ENCODE measurements around the gene NKX1-1. TPM values are rescaled to one million over a fixed set of nuclear protein-coding genes. Genes with fewer than 3 reads are reported as not detected.
"Not testable (repeated sequence)": the region's sequence is repeated elsewhere in the genome, so short reads cannot be mapped to it uniquely, and the experiment has no call there.

NKX1-1 gene
- polyA plus RNA-seq, 4 donors = not detected

DNA sequence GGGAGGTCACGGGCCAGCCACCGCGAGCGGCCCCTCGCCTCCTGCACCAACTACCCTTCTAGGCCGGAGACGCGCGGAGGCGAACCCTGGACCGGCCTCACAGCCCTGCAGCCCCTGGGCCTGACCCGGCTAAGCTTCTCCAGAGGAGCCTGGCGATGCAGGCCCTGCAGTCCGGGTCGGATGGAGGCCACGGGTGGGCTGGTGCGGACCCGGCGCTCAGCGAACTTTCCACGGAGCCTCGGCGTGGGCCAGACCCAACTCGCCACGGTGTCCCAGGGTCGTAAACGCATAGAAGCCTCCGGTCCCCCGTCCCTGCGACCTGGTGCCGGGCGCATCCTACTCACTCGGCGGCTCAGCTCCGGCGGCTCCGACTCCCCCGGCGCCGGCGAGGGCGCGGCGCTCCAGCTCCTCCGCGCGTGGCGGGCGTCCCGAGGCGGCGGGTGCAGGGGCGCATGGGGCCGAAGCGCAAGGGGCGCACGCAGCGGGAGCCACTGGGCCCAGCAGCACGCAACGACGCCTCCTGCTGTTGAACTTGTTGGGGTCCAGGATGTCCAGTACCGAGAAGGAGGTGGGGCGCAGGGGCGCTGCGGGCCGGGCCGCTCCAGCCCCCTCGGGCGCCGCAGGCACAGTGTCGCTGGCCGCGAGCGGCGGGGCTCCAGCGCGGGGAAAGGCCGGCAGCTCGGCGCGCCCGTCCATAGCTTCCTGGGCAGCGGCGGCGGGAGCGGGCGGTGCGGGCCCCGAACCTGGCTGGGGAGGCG lies 427 bp downstream of the NKX1-1 start:
- no peak for DNase-seq (ENCODE audit: low read depth in 4 of 4, low spot score in 3 of 4)

- DNase-seq (ENCODE audit: low read depth in 4 of 4, low spot score in 3 of 4) = no peak
These were observed 997 bp downstream of the NKX1-1 start for GRCh38 chr4:1405254-1405635.

DNA sequence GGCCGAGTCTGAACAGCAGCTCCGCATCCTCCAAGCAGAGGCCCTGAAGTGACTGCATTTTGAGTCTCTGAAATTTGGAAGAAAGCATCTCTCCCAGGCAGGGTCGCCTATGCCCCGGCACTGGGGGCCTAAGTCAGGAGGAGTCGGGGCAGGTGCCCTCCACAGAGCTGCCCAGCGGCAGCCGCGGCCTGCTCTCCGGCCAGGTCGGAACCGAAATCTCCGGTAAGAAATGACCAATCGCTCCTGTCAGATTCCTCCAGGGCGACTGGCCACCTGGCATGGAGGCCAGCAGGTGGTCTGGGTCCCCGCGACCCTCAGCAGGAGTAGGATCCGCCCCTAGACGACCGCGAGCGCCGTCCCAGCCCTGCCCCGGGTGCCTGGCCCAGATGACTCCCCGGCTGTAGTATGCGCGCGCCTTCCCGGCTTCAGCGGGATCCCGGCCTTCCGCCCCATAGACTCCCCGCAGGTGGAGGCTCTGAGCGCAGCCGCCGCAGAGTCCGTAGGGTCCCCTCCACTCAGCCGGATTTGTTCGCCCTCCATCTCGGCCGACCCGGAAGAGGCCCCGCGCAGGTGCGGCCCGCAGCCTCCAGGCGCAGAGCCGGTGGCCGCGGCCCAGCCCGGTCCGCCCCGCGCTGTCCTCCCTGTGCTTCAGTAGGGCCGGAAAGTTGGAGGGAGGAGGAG lies 1.5 kb downstream of the NKX1-1 start:
- DNase-seq (ENCODE audit: low read depth in 4 of 4, low spot score in 3 of 4) = no peak

DNA sequence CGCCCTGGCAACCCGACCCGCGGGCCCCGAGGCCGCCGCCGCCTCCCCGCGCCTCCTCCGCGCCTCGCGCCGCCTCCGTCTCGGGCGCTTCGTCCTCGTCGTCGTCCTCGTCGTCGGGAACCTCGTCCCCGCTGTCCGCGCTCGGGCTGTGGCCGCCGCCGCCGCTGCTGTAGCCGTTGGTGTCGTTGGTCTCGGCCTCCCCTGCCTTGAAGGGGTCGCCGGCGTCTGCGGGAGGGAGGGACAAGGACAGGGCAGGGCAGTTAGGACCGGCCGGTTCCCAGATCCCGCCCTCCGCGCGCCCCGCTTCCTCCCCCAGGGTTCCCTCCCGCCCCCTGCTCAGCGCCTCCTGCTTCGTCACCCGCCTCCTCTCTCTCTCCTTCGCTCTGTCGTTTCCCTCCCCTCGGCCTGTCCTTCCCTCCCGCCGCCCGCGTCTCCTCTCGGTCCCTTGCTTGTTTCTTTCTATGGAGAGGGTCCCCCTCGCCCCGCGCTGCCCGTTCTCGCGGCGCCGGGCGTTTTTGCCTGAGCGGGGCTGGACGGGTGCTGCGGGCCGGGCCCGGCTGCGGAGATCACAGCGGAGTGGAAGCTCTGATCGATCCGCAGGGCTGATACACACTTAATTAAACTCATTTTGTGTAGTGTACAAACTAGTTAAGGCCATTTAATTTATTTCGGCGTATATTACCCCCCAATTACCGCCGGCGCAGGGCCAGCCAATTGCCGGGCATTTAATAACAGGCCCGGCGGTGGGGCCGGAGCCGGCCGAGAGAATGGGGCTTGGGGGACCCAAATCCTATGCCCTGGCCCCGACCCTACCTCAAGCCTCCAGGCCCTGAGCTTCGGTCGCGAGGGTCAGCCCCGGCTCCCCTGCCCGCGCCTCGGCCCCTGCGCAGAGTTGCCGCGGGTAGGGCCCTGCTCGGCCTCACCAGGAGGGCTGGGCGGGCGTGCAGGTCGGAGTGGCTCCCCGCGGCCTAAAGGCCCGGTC lies 2.4 kb downstream of the NKX1-1 start:
- DNase-seq (ENCODE audit: low read depth in 4 of 4, low spot score in 3 of 4) = no peak

- DNase-seq (ENCODE audit: low read depth in 4 of 4, low spot score in 3 of 4) = no peak
These were observed 3.1 kb downstream of the NKX1-1 start for GRCh38 chr4:1403177-1403583.

DNA sequence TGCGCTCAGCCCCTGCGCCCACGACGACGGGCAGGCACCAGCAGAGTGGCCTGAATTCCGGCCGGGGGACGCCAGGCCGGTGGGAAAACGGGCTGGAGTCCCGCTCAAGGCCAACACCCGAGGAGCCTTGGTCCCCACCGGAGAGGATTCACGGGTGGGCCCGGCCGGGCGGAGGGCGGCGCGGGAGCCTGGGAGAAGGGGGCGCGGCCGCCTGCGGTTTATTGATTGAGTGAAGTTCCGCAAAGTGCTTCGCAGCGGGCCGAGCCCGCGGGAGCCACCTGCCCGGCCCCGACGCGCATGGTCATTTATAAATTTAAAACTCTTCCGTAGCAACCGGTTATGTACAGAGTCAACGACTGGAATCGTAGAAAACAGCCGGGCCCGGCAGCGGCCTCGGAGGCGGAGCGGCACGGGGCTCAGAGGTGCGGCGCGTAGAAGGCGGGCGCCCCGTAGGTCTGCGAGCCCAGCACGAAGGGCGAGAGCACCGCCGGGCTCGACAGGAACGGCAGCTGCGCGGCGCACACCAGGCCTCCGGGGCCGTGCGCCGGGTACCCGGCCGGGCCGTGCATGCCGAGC lies 3.6 kb downstream of the NKX1-1 start:
- DNase-seq (ENCODE audit: low read depth in 4 of 4, low spot score in 3 of 4) = no peak

DNA sequence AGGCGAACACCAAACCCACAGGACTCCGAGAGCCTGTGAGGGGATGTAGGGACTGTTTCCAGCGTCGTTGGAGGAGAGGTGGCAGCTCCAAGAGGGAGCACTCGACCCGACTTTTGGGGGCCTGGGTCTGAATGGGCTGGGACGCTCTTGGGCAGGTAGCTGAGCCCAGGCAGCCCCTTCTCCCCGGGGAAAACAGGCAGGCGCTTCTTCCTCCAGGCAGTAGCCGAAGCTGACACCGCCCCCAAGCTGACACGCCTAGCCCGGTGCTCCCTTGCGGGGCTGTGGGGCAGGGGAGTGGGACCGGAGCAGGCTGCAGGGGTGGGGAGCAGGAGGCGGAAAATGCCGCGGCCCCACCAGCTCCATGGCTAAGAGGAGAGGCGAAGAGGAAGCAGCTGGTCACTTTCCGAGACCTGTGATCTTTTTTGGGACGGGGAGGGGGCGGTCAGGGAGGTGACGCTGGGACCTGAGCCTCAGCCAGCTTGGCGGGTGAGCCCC lies 4.2 kb downstream of the NKX1-1 start:
- no peak for DNase-seq (ENCODE audit: low read depth in 4 of 4, low spot score in 3 of 4)

DNA sequence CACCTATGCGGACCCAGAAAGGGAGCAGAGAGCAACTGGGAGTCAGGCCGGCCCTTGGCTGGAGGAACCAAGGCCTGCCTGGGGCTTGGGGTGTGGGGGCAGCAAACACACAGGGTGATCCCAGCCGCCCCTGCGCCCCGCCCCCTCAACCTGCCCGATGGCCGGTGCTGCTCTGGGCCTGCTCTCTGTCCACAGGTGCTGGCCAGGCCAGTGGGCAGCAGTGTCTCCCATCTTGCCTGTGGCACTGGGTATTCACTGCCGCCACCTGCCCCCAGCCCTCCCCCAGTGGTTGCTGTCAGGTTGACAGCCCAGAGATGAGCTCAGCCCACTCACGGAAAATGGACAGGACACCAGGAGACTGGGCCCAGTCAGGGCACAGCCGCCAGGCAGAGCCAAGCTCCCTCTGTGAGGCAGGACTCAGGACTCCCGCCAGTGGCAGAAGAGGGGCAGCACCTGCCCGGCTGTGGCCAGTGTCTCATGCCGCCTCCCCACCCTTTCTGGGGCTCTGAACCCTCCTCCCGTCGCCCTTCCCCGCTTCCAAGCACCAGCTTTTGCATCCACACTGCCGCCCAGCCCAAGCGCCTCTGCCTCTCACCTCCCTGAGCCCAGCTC lies 4.7 kb downstream of the NKX1-1 start:
- no peak for DNase-seq (ENCODE audit: low read depth in 4 of 4, low spot score in 3 of 4)

DNA sequence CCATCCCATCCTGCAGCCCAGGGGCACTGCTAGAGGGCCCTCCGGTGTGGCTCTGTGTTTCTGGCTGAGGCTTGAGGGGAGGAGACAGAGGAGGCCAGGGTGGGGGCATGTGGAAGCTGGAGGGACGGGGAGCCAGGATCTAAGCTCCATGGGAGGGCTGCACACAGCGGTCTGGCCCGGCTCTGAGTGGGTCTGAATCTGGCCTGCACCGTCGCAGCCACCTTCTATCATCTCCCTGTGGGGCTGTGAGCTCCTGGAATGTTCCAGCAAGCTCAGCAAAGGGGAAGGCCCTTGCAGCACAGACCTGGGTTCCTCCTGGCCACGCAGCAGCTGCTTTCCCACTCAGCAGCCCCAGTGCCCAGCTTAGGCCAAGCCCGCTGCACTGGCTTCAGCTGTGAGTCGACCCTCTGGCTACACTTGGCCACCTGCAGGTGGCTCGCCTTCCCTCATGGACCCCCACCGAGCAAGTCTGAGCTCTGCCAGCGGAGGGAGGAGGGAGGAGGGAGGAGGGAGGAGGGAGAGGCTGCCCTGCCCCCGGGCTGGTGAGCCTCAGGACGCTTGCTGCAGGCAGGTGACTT lies 5.3 kb downstream of the NKX1-1 start:
- DNase-seq (ENCODE audit: low read depth in 4 of 4, low spot score in 3 of 4) = no peak

DNA sequence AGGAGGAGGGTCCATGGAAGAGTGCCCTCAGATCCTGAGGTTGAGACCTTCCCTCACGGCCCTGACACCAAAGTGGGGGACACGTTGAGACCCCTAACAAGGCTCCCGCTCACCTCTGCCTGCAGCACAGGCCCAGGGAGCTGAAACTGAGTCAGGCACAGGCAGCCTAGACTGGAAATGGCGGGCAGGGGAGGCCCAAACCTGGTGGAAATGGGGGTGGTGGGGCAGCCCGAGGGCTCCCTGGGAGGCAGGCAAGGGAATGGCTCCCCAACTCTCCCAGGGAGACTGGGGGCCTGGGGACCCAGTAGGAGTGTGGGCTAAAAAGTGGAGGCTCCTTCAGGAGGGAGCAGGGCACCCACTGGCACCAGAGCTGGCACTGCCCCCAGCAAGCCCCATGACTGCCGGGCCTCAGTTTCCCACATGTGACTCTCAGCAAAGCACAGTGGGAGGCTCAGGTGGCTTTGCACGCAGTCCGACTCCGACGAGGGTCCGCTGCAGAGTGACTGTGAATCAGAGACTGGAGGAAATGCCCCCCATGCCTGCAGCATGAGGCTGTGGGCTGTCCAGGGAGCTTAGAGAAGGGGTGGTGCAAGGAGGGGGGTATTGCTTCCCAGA lies 5.9 kb downstream of the NKX1-1 start:
- no peak for DNase-seq (ENCODE audit: low read depth in 4 of 4, low spot score in 3 of 4)

- DNase-seq (ENCODE audit: low read depth in 4 of 4, low spot score in 3 of 4) = no peak
These were observed 6.6 kb downstream of the NKX1-1 start for GRCh38 chr4:1399508-1400190.

- DNase-seq (ENCODE audit: low read depth in 4 of 4, low spot score in 3 of 4) = no peak
These were observed 7.3 kb downstream of the NKX1-1 start for GRCh38 chr4:1398681-1399507.

DNA sequence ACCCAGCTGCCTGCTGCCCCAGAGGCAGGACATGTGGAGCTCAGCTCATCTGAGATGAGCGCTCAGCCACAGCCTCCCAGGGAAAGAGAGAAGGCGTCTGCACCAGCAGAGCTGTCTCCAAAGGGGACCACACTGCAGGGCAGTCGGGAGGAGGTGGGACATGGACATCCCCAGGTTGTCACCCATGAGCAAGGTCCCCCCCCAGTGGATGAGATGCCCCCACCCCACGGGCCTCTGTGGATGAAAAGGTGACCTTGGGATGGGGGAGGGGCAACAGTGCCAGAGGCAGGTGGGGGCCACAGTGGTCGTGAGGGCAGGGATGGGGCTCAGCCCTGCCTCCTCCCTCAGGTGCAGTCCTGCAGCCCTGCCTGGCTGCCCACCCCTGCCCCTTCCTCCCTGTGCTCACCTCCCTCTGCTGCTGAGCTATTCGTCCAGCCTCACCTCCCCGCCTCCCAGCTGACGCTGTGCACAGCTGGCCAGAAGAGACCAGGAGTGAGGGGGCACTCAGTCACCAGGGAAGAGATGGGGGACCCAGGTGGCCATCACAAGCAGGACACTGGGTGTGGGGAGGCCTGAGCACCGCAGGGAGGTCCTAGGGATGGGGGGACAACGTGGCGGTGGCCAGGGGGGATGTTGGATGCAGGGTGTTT lies 9.3 kb downstream of the NKX1-1 start:
- no peak for DNase-seq (ENCODE audit: low read depth in 4 of 4, low spot score in 3 of 4)

- DNase-seq (ENCODE audit: low read depth in 4 of 4, low spot score in 3 of 4) = no peak
These were observed 10.1 kb downstream of the NKX1-1 start for GRCh38 chr4:1395941-1396805.

GRCh38 chr4:1395389-1395820 lies 10.8 kb downstream of the NKX1-1 start:
- DNase-seq (ENCODE audit: low read depth in 4 of 4, low spot score in 3 of 4) = not testable (repeated sequence)

All from right renal pelvis (tissue), 4 donors.